CD4-positive, alpha-beta T cell treated with Interleukin-2 at 100 ng/mL for 4 hours (primary cell): ENCODE data around the gene ECSIT.

Experiments
- DNase-seq: peaks from one replicate; pipeline ENCODE4 v3.0.0-alpha.2; 2020; ENCODE audit warnings: low spot score

ECSIT gene

GRCh38 chr19:11550265-11550664 is 21.3 kb upstream of the ECSIT start:
- DNase-seq, result no peak

- no peak for DNase-seq
These were observed 20.5 kb upstream of the ECSIT start for GRCh38 chr19:11549386-11549953.

GRCh38 chr19:11547929-11548700 is 19.2 kb upstream of the ECSIT start:
- no peak for DNase-seq

GRCh38 chr19:11541238-11541637 is 12.3 kb upstream of the ECSIT start:
- no peak for DNase-seq

- no peak for DNase-seq
These were observed 11.7 kb upstream of the ECSIT start for GRCh38 chr19:11540645-11541044.

GRCh38 chr19:11539495-11540365 is 10.8 kb upstream of the ECSIT start:
- DNase-seq, result no peak

GRCh38 chr19:11538232-11539036 is 9.5 kb upstream of the ECSIT start, which contains the start of gene CNN1:
CNN1 (plus strand) TSS chr19:11538851; CDS start chr19:11538928, 77 bp downstream.
- no peak for DNase-seq

GRCh38 chr19:11535792-11536595 is 7.1 kb upstream of the ECSIT start:
- peak; percentile 83 for DNase-seq

- DNase-seq, result no peak
These were observed 6.0 kb upstream of the ECSIT start for GRCh38 chr19:11534948-11535347.

- DNase-seq, result no peak
These were observed 5.6 kb upstream of the ECSIT start for GRCh38 chr19:11534538-11534937.

- DNase-seq, result peak; percentile 8
These were observed 1.5 kb upstream of the ECSIT start for GRCh38 chr19:11530432-11530831.

- DNase-seq, result no peak
These were observed 9.8 kb downstream of the ECSIT start for GRCh38 chr19:11519138-11519537.

GRCh38 chr19:11513946-11514345 is 15.0 kb downstream of the ECSIT start:
- no peak for DNase-seq

GRCh38 chr19:11510444-11510843 is 18.5 kb downstream of the ECSIT start:
- no peak for DNase-seq

- DNase-seq, result no peak
These were observed 21.4 kb downstream of the ECSIT start for GRCh38 chr19:11507370-11508078.

- no peak for DNase-seq
These were observed 22.0 kb downstream of the ECSIT start for GRCh38 chr19:11506967-11507366.

- DNase-seq, result no peak
These were observed 22.8 kb downstream of the ECSIT start for GRCh38 chr19:11506101-11506555.

GRCh38 chr19:11505504-11506100 is 23.3 kb downstream of the ECSIT start, which contains the start of gene ZNF653:
ZNF653 (minus strand) TSS chr19:11505839; CDS start chr19:11505786, 53 bp downstream.
- peak; percentile 96 for DNase-seq

GRCh38 chr19:11505032-11505503 is 23.9 kb downstream of the ECSIT start:
- peak; percentile 96 for DNase-seq
